ENCODE measurements around the gene RBBP6. TPM values are rescaled to one million over a fixed set of nuclear protein-coding genes. Genes with fewer than 3 reads are reported as not detected.

RBBP6 gene
- total RNA-seq, 1 donor from 2014 or later, result 33.0 TPM

Other genes starting within 250 kb of the RBBP6 start
- gene TNRC6A, start 190.1 kb downstream of the RBBP6 start, total RNA-seq, result 42.8 to 57.6 TPM (median 52.1 TPM) in 3 replicates

Measured in chondrocyte (in vitro differentiated cells).